Neural progenitor cell (in vitro differentiated cells): Measurements from ENCODE around the gene VPS26B. TPM values are rescaled to one million over a fixed set of nuclear protein-coding genes. Genes with fewer than 3 reads are reported as not detected.

Experiments used
- DNase-seq: peaks from one replicate; pipeline ENCODE4 v3.0.0-alpha.2; 2016; ENCODE audit warnings: low spot score
- H2AFZ ChIP-seq: fragments of 200-600 bp; sonication (generic); replicated peaks from 2 replicates; pipeline ENCODE4 v1.6.1; 2016; ENCODE audit warnings: antibody characterized with exemption
- H3F3A ChIP-seq: fragments of 200-600 bp; sonication (generic); 2 replicates; pipeline ENCODE4 v1.6.1; 2016; ENCODE audit warnings: antibody characterized with exemption, low read depth
- H3K27ac ChIP-seq: fragments of 200-600 bp; sonication (generic); 2 replicates; pipeline ENCODE4 v1.5.1; 2016; ENCODE audit warnings: mild to moderate bottlenecking
- H3K27me3 ChIP-seq: fragments of 200-600 bp; sonication (generic); 2 replicates; pipeline ENCODE4 v1.6.1; 2016; ENCODE audit warnings: mild to moderate bottlenecking, moderate library complexity
- H3K36me3 ChIP-seq: fragments of 200-600 bp; sonication (generic); 2 replicates; pipeline ENCODE4 v1.5.1; 2016
- H3K4me1 ChIP-seq: fragments of 200-600 bp; sonication (generic); 2 replicates; pipeline ENCODE4 v1.6.1; 2016; ENCODE audit warnings: mixed run types
- H3K4me2 ChIP-seq: fragments of 200-600 bp; sonication (generic); 2 replicates; pipeline ENCODE4 v1.6.1; 2016
- H3K4me3 ChIP-seq: fragments of 200-600 bp; sonication (generic); 2 replicates; pipeline ENCODE4 v1.5.1; 2016
- H3K79me2 ChIP-seq: fragments of 200-600 bp; sonication (generic); 2 replicates; pipeline ENCODE4 v1.6.1; 2016; ENCODE audit warnings: low read depth
- H3K9ac ChIP-seq: fragments of 200-600 bp; sonication (generic); 2 replicates; pipeline ENCODE4 v1.6.1; 2016
- H3K9me3 ChIP-seq: fragments of 200-600 bp; sonication (generic); 2 replicates; pipeline ENCODE4 v1.5.1; 2016; ENCODE audit warnings: low read depth
- H4K20me1 ChIP-seq: fragments of 200-600 bp; sonication (generic); 2 replicates; pipeline ENCODE4 v1.6.1; 2016; ENCODE audit warnings: low read depth
- H3K27ac Mint-ChIP-seq: 3 replicates; pipeline ENCODE4 v1.8.0; 2021; ENCODE audit warnings: mixed read lengths
- H3K27me3 Mint-ChIP-seq: 2 replicates; pipeline ENCODE4 v1.8.0; 2022; ENCODE audit warnings: low read depth, mild to moderate bottlenecking, inconsistent platforms, moderate library complexity, mixed read lengths; ENCODE audit not compliant: insufficient read depth
- H3K36me3 Mint-ChIP-seq: 3 replicates; pipeline ENCODE4 v1.8.0; 2021; ENCODE audit warnings: mixed read lengths
- H3K4me1 Mint-ChIP-seq: 3 replicates; pipeline ENCODE4 v1.8.0; 2021; ENCODE audit warnings: mixed read lengths
- H3K4me3 Mint-ChIP-seq: 3 replicates; pipeline ENCODE4 v1.8.0; 2021; ENCODE audit warnings: mild to moderate bottlenecking, moderate library complexity, mixed read lengths
- H3K9me3 Mint-ChIP-seq: 3 replicates; pipeline ENCODE4 v1.8.0; 2020; ENCODE audit warnings: mixed read lengths
- EZH2 ChIP-seq: fragments of 200-600 bp; sonication (generic); IDR thresholded peaks from 2 replicates; pipeline ENCODE4 v1.6.1; 2017; ENCODE audit warnings: antibody characterized with exemption, mild to moderate bottlenecking, moderate library complexity
- EZH2phosphoT487 ChIP-seq: fragments of 200-600 bp; sonication (generic); IDR thresholded peaks from 2 replicates; pipeline ENCODE4 v1.6.1; 2017; ENCODE audit warnings: antibody characterized with exemption
- total RNA-seq: library from RNA; depleted of rRNA; stranded (reverse); fragments of >200 nt; gene quantifications from 2 replicates; pipeline ENCODE4 v1.2.3, GENCODE V29; 2015; ENCODE audit warnings: low replicate concordance
- TF ChIP-seq, protein P1 (sequence below): fragments of 200-600 bp; sonication (generic); IDR thresholded peaks from 2 replicates; pipeline ENCODE4 v1.5.1; 2017; ENCODE audit warnings: antibody characterized with exemption, mild to moderate bottlenecking

The VPS26B gene
- total RNA-seq, 1 donor from 2014 or later: 17.6 TPM

DNA sequence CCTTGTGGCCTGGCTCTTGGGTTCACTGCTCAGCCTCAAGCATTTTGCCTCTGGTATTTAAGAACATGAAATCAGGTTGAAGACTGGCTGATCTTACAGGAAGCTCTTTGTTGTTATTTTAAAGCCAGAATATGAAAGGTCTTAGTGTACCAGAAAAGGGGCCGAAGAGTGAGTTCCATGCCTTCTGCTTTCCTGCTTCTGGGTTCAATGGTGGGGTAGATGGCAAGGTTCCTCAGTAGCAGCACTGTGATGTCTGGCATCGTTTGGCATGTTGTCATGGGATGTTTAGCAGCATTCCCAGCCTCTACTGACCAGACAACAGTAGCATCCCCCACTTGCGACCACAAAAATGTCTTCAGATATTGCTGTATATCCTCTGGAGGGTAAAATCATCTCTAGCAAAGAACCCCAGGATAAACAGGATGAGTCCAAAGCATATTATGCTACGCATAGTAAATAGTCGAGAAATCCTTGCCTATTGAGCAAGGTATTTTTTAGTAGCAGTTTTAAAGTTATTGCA lies 2.4 kb downstream of the VPS26B start:
- Histone ChIP-seq H3K9me3 (no peaks in the 10 kb centered on the region), H2AFZ (no peak overlapping the region), H3K9ac (no peak overlapping the region), H3K79me2 (peaks cover 34% of the 10 kb centered on the region), H3K4me3 (no peak overlapping the region), H4K20me1 (peaks cover 28% of the 10 kb centered on the region), H3F3A (no peaks in the 10 kb centered on the region), H3K27me3 (peaks cover 14% of the 10 kb centered on the region), H3K27ac (no peak overlapping the region), H3K4me1 (peaks cover 19% of the 10 kb centered on the region), H3K36me3 (no peaks in the 10 kb centered on the region), H3K4me2 (no peak overlapping the region)
- peaks cover 4% of the 10 kb centered on the region for H3K27me3 Mint-ChIP-seq
- H3K4me1 Mint-ChIP-seq: peaks cover 43% of the 10 kb centered on the region
- no peak for TF ChIP-seq EZH2phosphoT487
- no peak for TF ChIP-seq EZH2
- TF ChIP-seq, protein P1, sequence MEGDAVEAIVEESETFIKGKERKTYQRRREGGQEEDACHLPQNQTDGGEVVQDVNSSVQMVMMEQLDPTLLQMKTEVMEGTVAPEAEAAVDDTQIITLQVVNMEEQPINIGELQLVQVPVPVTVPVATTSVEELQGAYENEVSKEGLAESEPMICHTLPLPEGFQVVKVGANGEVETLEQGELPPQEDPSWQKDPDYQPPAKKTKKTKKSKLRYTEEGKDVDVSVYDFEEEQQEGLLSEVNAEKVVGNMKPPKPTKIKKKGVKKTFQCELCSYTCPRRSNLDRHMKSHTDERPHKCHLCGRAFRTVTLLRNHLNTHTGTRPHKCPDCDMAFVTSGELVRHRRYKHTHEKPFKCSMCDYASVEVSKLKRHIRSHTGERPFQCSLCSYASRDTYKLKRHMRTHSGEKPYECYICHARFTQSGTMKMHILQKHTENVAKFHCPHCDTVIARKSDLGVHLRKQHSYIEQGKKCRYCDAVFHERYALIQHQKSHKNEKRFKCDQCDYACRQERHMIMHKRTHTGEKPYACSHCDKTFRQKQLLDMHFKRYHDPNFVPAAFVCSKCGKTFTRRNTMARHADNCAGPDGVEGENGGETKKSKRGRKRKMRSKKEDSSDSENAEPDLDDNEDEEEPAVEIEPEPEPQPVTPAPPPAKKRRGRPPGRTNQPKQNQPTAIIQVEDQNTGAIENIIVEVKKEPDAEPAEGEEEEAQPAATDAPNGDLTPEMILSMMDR: no peak
- H3K4me3 Mint-ChIP-seq: peak overlapping the region; percentile 69
- H3K36me3 Mint-ChIP-seq: no peaks in the 10 kb centered on the region
- H3K9me3 Mint-ChIP-seq: no peaks in the 10 kb centered on the region
- no peak for DNase-seq
- no peak overlapping the region for H3K27ac Mint-ChIP-seq

- Histone ChIP-seq H3K79me2 (peaks cover 17% of the 10 kb centered on the region), H3F3A (no peaks in the 10 kb centered on the region), H3K4me1 (peaks cover 9% of the 10 kb centered on the region), H3K9me3 (no peaks in the 10 kb centered on the region), H3K4me3 (no peak overlapping the region), H3K36me3 (no peaks in the 10 kb centered on the region), H3K27me3 (peaks cover 14% of the 10 kb centered on the region), H3K27ac (no peak overlapping the region), H2AFZ (no peak overlapping the region), H4K20me1 (peaks cover 20% of the 10 kb centered on the region), H3K9ac (no peak overlapping the region), H3K4me2 (no peak overlapping the region)
- no peak overlapping the region for H3K27ac Mint-ChIP-seq
- peaks cover 7% of the 10 kb centered on the region for H3K27me3 Mint-ChIP-seq
- no peaks in the 10 kb centered on the region for H3K9me3 Mint-ChIP-seq
- TF ChIP-seq EZH2 (no peak), EZH2phosphoT487 (no peak)
- TF ChIP-seq, protein P1: no peak
- no peak overlapping the region for H3K4me3 Mint-ChIP-seq
- DNase-seq: no peak
- H3K36me3 Mint-ChIP-seq: no peaks in the 10 kb centered on the region
- peaks cover 39% of the 10 kb centered on the region for H3K4me1 Mint-ChIP-seq
Measured at GRCh38 chr11:134228625-134229024, 4.2 kb downstream of the VPS26B start.

DNA sequence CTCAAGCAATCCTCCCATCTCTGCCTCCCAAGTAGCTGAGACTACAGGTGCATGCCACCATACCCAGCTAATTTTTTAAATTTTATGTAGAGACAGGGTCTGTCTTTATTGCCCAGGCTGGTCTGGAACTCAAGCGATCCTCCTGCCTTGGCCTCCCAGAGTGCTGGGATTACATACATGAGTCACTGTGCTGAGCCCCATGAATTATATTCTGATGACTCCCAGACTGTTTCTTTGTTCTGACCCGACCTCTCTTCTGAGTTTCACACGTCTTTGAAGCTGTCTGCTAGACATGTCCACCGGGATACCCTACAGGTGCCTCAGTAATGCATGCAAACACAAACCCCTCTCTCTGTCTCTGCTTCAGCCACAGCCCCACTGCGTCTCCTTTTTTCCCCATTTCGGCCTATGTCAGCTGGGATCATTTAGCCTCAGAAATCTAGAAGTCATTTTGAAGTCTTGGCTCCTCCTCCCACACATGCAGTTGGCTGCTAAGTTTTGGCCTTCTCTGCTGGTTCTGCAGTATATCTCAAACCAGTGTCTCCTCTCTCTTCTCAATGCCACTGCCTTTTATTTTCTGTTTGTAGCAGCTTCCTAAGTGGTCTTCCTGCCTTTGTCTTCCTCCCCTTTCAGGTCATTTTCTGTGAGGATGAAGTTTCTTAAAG lies 4.8 kb downstream of the VPS26B start:
- Histone ChIP-seq H3K9me3 (no peaks in the 10 kb centered on the region), H3F3A (no peaks in the 10 kb centered on the region), H4K20me1 (peaks cover 20% of the 10 kb centered on the region), H3K79me2 (peaks cover 16% of the 10 kb centered on the region), H3K9ac (no peak overlapping the region), H3K27ac (no peak overlapping the region), H3K4me3 (no peak overlapping the region), H3K36me3 (no peaks in the 10 kb centered on the region), H3K27me3 (peaks cover 14% of the 10 kb centered on the region), H2AFZ (no peak overlapping the region), H3K4me1 (peaks cover 9% of the 10 kb centered on the region), H3K4me2 (no peak overlapping the region)
- Mint-ChIP-seq H3K4me3 (no peak overlapping the region), H3K4me1 (peaks cover 39% of the 10 kb centered on the region), H3K27me3 (peaks cover 5% of the 10 kb centered on the region), H3K9me3 (no peaks in the 10 kb centered on the region), H3K36me3 (no peaks in the 10 kb centered on the region), H3K27ac (peak overlapping the region; percentile 15)
- TF ChIP-seq EZH2phosphoT487 (no peak), EZH2 (no peak)
- TF ChIP-seq, protein P1: no peak
- DNase-seq: no peak
